Bone marrow (tissue), 2 donors: Measurements from ENCODE around the gene SIRT4.

Experiments
- DNase-seq, 2 donors: peaks; one replicate each; lab custom pipeline; 2025; lab: John Stamatoyannopoulos, UW

SIRT4 gene

GRCh38 chr12:120278137-120279069, 23.7 kb upstream of the SIRT4 start:
- DNase-seq = no peak

- no peak for DNase-seq
Observed at GRCh38 chr12:120283318-120283717, 18.8 kb upstream of the SIRT4 start.

- no peak for DNase-seq
Observed at GRCh38 chr12:120284381-120284780, 17.7 kb upstream of the SIRT4 start.

- no peak for DNase-seq
Observed at GRCh38 chr12:120286768-120287490, 15.2 kb upstream of the SIRT4 start.

GRCh38 chr12:120287491-120287890, 14.6 kb upstream of the SIRT4 start:
- DNase-seq = no peak

GRCh38 chr12:120290609-120291305, 11.4 kb upstream of the SIRT4 start:
- DNase-seq = peak in 1 of 2 donors; percentile 13

- no peak for DNase-seq
Observed at GRCh38 chr12:120292411-120292660, 9.8 kb upstream of the SIRT4 start.

GRCh38 chr12:120292661-120293531, 9.2 kb upstream of the SIRT4 start, which contains the start of gene RNU4-1:
Gene RNU4-1 (minus strand): TSS chr12:120293237.
- DNase-seq = peak; percentile 42 to 78

GRCh38 chr12:120314220-120314619, 12.1 kb downstream of the SIRT4 start:
- DNase-seq = no peak

GRCh38 chr12:120316798-120317223, 14.7 kb downstream of the SIRT4 start:
- DNase-seq = no peak

- peak; percentile 90 to 99 for DNase-seq
Observed at GRCh38 chr12:120317224-120318105, 15.3 kb downstream of the SIRT4 start.

GRCh38 chr12:120321382-120322202, 19.5 kb downstream of the SIRT4 start:
- DNase-seq = no peak

- DNase-seq = no peak
Observed at GRCh38 chr12:120323772-120324171, 21.7 kb downstream of the SIRT4 start.

GRCh38 chr12:120324841-120325417, 22.8 kb downstream of the SIRT4 start:
- no peak for DNase-seq

- no peak for DNase-seq
Observed at GRCh38 chr12:120327593-120327992, 25.5 kb downstream of the SIRT4 start, which contains the start of gene PLA2G1B. Gene PLA2G1B (minus strand): TSS chr12:120327779. CDS start chr12:120327753, 26 bp downstream.

GRCh38 chr12:120328228-120328627, 26.1 kb downstream of the SIRT4 start:
- no peak for DNase-seq

GRCh38 chr12:120331390-120331789, 29.3 kb downstream of the SIRT4 start:
- no peak for DNase-seq

GRCh38 chr12:120332041-120332440, 29.9 kb downstream of the SIRT4 start:
- DNase-seq = no peak

GRCh38 chr12:120332523-120332922, 30.4 kb downstream of the SIRT4 start:
- DNase-seq = no peak
